ENCODE measurements around the gene ST6GALNAC3.
"Not testable (repeated sequence)": the region's sequence is repeated elsewhere in the genome, so short reads cannot be mapped to it uniquely, and the experiment has no call there.

Gene ST6GALNAC3

DNA sequence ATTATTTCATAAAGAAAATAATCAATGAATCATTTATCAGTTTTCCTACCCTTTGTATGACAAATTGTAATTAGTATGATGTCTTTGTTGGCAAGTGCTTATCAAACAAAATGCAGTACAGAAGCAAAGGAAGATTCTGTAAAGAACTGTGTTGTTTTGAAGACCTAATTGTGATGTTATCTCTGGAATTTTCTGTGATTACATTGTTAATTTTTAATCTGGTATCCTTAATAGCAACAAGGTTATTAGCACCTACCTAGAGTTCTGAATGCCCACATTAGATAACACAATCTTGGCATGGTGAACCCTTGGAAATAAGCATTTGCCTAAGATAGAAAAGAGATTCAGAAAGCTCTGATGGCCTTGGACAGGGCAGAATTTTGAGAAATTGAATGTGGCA is 518.6 kb downstream of the ST6GALNAC3 start:
- DNase-seq, result no peak

DNA sequence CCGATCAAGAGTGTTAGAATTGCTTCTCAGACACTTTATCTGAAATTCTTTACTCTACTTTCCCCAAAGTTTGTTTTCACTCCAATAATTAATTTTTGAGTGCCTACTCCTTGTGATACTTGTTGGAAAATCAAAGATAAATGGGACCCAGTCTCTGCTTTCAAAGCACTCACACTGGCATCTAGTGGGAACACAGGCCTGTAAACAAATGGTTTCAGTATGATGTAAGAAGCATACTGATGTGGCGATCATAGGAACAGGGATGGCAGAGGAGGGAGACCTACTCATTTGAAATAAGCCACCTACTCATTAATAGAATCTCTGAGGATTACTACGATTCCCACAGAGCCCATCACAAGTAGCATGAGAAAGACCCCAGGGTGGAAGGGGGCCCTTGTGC is 519.1 kb downstream of the ST6GALNAC3 start:
- DNase-seq, result no peak

DNA sequence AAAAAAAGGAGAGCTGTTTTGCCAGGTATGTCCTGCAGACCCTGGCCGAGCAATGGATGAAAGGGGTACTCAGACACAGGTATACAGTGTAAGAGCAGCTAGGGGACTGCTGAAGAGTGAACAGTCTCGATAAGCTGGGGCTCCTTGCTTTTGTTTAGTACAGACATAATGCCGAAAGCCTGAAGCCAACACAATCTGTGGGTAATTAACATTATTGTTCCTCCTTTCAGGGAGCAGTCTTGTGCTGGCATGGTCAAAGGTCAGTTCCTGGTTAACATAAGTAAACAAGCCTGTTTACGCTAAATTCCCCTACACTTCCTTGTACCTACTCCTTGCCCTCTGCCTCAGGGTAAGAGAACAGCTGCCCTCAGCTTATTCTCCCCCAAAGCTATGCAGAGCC is 520.5 kb downstream of the ST6GALNAC3 start:
- no peak for DNase-seq

DNA sequence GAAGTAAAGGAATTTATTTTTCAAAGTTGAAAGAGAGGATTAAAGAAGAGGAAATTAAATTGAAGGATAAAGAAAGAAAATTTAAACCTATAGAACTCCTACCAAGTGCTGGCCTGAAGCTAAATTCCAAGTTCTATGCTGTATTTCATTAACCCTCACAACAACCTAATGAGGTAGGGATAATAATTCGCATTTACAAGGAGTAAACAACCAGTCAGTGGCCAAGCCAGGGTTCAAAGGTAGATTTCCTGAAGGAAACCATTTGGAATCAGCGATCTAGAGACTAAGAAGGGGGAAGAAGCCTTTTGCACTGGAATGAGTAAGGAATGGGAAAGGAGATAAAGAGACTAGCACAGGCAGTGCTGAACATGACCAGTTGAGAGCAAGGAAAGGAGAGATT is 526.9 kb downstream of the ST6GALNAC3 start:
- DNase-seq, result no peak

DNA sequence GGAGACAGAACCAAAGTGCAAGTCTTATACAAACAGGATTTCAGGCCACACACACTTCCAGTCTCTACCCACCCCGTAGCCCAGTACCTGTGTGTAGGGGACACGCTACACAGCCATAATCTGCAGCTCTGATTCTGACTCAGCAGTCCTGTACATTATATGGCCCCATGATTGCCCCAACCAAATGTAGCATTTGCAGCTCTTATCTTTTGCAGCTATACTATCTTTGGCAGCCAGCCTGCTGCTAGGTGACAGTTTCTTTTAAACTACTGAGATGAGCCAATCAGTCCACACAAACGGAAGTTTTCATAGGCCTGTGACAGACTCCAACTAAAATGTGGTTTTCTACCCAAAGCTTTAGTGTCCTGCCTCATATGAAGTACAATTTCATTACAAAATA is 533.2 kb downstream of the ST6GALNAC3 start:
- DNase-seq, result no peak

DNA sequence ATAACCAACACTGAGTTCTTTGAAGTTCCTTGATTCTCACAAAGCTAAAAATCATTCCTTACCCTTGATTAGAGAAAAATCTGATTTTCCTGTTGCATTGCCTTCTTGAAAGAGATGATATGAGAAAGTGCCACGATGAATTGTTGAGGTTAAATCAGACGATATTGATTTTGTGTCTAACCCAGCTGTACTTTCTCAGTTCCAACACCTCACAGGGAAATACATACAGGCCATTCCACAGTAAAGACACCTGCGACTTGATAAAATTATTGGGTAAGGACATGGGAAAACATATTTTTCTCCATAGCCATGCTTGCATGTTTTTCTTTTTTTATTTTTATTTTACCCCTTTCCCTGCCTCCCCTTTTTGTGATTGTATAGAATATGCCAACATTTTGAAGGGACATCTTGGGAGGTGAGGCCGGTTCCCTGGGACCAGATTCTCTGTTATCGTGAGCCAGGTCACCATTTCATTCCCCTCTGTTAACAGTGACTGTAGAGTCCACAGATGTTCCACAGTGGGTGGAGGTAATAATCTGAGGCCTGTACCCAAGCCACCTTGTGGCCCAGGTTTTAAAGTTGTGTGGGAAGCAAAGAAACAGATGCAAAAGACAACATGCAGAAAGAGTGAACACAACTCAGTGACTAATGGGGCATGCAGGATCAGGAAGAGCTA is 537.4 kb downstream of the ST6GALNAC3 start:
- no peak for DNase-seq

DNA sequence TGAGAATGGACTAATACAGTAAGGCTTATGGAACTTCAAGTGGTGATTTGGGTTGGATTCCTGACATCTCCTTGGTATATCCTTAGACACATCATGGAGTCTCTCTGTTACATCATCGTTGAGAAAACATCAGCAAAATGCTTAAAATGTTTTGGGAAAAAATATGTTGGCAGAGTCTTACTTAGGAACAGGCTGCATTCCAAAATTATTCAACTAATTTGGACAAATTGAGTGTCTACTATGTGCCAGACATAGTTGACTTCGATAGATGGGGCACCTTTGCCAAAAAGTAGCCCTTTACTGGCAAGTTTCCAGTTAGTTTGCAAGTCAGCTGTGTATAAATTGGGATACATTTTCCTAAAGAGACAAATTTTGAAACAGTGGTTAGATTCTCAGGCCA is 539.3 kb downstream of the ST6GALNAC3 start:
- no peak for DNase-seq

DNA sequence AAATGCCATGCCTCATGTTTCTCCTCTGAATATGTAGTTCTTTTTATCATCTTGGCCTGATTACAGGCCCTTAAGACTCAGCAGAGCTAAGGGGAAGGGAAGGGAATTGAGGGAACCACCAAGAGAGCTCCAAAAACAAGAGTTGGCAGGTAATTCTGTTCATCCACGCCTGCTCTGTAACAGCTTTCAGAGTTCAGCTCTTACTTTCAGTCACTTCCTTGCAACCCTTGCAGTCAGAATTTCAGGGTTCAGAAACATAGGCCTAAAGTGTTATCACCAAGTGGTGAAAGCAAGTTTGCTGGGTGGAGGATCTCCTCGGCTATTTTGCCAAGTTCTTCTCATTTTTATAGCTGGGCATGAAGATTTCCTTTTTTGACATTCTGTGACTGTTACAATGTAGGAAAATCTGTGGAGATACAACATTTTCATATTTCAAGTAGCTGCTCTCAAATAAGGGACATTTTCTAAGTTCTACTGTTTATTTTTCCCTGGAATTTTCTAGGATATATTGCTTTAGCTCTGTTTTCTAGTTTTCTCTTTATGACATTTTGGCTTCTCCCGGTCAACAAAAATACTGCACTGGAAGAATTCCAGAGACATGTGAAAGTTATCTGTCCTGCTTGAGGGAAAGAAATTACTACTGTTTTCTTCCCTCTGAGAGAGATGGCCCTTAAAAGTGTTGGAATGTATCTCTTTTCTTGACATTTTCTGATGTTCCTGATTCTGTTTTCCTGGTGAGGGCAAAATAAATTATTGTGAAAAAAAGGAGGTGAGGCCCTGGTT is 540.9 kb downstream of the ST6GALNAC3 start:
- no peak for DNase-seq

DNA sequence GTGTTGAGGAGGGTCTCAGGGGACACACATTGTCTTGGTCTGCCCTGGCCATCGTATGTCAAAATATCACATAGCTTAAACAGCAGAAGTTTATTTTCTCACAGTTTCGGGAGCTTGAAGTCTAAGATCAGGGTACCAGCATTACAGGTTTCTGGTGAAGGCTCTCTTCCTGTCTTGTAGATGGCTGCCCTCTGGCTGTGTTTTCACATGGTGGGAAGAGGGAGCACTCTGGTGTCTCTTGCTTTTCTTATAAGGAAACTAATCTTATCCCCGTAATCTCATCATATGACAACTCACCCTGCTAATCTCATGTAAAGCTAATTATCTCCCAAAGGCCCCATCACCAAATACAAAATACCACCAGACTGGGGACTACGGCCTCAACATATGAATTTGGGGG is 545.8 kb downstream of the ST6GALNAC3 start:
- DNase-seq, result no peak

DNA sequence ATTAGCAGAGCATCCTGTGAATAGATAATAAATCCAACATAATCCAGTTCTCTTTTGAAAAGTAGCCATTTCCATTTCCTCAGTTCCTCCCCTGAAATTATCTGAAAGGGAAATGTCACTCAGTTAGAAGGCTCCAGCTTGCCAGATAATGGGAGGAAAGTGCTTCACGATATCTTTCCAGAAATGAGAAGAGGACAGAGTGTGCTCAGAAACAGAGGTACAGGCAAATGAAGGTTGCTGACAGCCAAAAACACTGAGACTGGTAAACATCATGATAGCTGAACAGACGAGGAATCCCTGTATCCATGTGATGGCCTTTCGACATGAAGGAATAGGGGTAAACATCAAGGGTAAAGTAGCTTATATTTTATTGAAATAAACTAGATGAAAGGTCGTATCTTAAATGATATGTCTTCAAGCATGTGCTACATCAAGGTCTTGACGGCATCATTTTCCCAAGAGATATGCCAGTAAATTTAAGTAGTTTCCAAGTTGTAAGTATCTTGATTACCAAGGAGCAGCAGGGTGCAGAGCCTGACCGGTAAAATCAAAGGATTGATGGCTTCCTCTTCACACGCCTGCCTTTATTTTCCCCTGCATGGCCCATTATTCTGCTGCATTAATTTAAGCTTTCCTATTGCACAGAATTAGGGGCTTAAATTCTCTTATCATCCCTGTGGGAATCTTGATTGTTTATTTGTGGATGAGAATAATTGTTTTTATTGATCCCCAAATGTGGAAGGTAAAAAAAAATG is 548.4 kb downstream of the ST6GALNAC3 start:
- no peak for DNase-seq

DNA sequence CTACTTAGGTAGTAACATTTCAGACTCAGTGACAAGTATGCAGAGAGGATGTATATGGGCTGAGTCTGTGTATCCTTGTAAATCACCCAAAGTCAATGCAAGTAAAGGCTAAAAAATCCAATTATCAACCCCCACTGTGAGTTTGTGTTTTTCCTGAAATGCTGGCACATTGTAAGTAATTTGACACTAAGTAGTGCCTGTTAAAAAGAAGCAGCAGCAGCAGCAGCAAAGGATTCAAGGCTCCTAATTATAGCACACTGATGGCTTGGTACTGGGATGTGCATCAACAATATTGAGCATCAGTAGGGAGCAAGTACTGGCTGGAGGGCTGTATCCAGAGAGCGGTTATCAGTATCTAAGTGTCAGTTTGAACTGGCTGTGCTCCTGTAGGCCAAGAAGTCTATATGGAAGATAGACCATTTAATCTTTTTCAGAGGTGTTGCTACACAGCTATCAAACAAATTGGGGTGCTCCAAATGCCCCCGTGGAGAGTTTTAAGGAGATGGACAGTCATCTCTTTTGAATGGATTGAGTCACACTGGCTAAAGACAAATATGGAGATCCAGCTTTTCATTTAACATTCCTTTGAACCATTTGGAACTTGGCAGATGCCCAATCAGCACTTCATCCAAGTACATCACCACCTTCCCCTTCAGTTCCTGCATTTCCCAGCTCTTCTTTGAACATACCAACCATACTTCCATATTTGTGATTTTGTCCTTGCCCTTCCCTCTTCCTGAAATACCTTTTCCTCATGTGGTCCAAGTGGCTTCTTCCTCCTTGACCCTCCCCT is 551.5 kb downstream of the ST6GALNAC3 start:
- DNase-seq, result no peak

DNA sequence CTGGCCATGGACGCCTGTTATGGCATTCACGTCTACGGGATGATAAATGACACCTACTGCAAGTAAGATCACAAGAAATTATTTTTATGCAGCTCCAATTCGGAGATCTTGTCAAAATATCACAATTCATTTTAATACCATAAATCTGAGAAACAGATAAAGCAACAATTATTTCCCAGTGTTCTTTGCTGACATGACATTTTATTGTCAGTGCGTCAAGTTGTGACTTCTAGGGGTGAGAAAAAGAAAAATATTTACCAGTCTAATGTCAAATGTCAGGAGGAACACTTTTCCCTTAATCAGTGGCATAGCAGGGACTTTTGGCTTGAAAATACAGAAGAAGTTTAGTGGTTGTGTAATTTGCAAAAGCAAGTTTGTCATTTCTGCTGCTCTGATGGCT is 553.0 kb downstream of the ST6GALNAC3 start:
- no peak for DNase-seq

DNA sequence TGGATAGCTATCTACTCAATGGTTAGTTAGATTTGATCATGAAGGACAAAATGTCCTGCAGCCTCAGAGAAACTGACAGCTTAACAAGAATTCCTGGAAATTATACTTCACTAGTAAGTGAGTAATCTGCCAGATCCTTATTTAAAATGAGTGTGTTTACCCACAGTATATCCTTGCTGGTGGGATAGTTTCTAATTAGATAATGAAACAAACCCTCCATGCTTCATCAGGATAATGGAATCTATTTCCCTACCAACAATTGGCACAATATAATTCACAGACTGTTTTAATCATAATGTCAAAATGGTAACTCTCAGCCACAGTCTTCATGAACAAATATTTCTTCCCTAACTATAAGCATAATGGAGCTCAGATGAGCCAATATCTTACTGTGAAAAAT is 553.4 kb downstream of the ST6GALNAC3 start:
- no peak for DNase-seq

DNA sequence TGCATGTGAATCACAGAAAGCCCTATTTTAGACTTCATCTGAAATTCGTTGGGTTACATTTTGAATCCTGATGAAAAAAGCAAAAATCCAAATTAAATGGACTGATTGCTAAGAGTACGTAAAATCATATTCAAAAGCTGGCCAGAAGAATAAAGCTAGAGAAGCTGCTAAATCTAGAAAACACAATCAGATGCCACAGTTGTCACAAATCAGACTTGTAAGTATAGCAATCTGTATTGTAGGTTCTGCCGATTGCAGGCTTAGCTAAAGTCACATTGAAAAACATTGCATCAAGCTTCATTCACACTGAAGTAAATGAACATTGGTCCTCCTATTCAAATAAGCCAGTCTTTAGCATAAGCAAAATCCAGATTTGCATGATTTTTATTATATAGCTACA is 557.6 kb downstream of the ST6GALNAC3 start:
- no peak for DNase-seq

DNA sequence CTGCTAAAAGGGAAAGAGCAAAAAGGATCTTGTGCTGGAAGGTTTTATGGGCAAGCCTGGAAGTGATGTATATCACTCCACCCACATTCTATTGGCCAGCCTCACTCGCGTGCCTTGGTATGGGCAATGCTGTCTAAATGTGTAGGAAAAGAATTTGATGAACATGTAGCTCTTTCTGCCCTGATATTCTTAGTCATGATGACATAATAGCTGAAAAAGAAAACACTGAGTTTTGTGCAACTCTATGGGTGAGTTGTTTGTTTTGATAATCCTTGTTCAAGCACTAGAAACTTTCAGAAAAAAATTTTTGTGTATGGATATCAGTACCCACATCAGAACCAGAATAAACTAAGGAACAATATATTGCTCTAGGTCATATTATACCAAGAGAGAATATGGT is 561.2 kb downstream of the ST6GALNAC3 start:
- DNase-seq, result no peak

DNA sequence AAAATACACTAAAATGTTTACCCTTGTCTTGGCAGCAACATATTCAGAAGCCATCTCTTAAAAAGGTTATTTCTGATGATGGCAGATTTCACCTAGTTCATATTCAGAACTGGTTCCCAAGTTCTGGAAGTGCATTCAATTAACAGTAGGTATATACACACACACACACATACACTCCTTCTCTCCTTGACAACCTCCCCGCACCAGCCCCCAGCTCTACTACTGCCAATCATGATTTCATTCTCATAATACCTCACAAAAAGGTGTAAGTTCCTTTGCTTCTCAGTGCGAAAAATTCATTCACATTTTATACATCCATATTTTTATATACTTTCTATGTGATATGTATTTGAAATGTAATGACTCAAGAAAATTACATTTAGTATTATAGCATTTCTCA is 564.6 kb downstream of the ST6GALNAC3 start:
- DNase-seq, result no peak

DNA sequence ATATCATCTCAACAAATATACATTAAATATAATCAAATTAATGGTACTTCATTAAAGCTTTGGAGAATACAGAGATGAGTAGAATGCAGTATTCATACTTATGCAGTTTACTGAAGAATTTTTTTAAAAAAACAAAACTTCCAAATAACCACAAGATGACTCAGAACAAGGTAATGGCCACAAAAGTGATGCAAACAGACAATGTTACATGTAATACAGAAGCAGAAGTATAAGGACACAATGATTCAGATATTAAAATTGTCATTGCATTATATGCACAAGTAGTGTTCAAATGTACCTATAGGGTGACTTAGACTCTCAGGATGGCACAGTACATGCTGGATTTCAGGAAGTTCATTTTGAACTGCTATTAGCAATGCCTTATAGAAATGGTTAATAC is 565.5 kb downstream of the ST6GALNAC3 start:
- DNase-seq, result peak in 1 of 4 experiments; percentile 1

DNA sequence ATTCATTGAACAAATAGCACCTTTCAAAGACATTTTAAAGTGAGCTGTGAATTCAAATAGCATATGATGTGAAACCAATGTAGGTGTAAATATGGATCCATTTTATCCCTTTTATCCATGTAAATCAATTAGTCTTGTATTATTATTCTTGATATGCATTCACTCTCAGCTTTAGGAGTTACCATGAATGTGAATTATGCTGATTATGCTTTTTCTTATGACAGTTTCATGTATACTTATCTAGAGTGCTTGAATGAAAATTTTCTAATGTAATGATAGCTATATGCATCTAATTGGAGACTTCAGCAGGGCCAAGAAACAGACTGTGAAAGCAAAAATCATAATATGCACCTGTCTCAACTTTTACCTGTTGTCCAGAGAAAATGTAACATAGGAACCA is 566.2 kb downstream of the ST6GALNAC3 start:
- no peak for DNase-seq

DNA sequence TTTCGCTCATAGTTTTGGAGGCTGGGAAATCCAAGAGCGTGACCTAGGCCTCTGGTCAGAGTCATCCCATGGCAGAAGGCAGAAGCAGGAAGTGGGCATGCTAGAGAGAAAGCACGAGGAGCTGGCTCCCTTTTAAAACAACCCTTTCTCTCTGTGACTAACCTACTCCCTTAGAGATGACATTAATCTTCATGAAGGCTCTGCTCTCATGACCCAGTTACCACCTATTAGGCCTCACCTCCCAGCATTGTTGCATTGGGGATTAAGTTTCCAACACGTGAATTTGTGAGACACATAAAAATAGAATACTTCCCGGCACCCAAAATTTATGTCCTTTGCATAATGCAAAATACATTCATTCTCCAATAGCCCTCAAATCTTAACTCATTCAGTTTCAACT is 569.6 kb downstream of the ST6GALNAC3 start:
- no peak for DNase-seq

DNA sequence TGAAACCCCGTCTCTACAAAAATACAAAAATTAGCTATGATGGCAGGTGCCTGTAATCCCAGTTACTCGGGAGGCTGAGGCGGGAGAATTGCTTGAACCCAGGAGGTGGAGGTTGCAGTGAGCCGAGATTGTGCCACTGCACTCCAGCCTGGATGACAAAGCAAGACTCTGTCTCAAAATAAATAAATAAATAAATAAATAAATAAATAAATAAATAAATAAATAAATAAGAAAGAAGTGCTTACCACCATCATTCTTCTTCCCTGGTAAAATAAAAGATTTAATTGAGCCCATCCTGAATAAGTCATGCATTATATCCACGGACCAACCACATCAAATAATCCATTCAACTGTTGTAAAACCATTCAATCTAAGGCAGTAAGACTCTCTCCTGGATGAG is 578.3 kb downstream of the ST6GALNAC3 start:
- not testable (repeated sequence) for DNase-seq

DNA sequence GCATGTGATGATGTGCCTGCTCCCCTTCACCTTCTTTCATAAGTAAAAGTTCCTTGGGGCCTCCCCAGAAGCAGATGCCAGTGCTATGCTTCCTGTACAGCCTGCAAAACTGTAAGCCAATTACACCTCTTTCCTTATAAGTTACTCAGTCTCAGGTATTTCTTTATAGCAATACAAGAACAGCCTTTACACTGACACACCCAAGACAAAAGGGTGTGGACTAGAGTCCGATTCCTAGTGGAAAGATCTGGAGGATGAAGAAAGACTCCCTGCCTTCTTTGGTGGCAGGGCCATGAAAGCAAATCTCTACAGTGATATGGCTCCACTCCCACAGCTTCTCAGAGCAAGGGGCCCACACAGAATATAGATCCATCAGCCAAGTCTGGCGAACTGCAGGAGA is 583.1 kb downstream of the ST6GALNAC3 start:
- DNase-seq, result no peak

DNA sequence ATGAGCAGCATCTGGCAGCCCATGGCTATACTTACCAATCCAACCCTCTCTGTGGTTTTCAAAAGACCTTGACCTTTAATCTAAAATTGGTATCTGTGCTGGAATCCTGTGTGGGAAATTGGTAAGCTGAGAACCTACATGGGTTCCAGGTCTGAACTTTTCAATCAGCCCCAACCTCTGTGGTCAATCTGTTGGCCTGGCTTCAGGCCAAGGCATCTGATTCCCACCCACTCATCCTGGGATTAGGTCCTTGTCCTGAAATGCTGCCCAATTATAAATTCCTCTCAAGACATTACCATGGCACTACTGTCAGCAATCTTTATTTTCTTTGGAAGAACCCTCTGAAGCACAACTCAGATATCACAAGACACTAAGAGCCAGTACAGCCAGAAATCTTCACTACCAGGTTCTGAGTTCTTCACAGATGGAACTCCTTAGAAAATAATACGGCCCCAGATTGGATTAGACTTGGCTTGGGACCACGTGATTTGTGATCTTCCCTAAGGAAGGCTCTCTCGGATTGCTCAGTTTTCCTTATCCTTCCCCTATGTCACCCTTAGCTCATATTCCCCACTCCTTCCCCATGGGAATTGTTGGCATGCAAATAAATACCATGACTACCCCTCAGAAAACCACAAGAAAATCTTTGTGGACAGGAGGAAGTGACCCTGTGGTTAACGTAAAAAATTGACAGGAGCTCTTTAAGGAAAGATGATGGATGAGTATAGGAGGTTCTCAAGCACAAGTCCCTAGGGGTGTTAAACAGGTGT is 584.8 kb downstream of the ST6GALNAC3 start:
- DNase-seq, result no peak
